HepG2 (cell line): Measurements from ENCODE around the gene ZMYND8. TPM values are rescaled to one million over a fixed set of nuclear protein-coding genes. Genes with fewer than 3 reads are reported as not detected.

Experiments
- ARHGAP35 ChIP-seq: sonication (generic); formaldehyde crosslinking; IDR thresholded peaks from 2 replicates; pipeline ENCODE4 v1.9.0; 2022; ENCODE audit warnings: mild to moderate bottlenecking, inconsistent platforms, moderate library complexity, missing genetic modification reagents, borderline replicate concordance
- ATF4 ChIP-seq, 2 experiments: fragments of 450-650 bp in 1 of 2; sonication (generic) in 1 of 2; formaldehyde crosslinking; IDR thresholded peaks; 2 replicates each; pipeline versions ENCODE4 v1.5.0 to v1.8.0; 2020 to 2022; ENCODE audit warnings: mild to moderate bottlenecking in 1 of 2, missing genetic modification reagents in 1 of 2
- CHCHD3 ChIP-seq: sonication (generic); formaldehyde crosslinking; IDR thresholded peaks from 2 replicates; pipeline ENCODE4 v1.8.0; 2022; ENCODE audit warnings: mild to moderate bottlenecking, missing genetic modification reagents, moderate library complexity
- GPN1 ChIP-seq: sonication (generic); formaldehyde crosslinking; IDR thresholded peaks from 2 replicates; pipeline ENCODE4 v1.5.1; 2020; ENCODE audit warnings: missing genetic modification reagents, borderline replicate concordance
- HMGA1 ChIP-seq: sonication (generic); formaldehyde crosslinking; conservative IDR thresholded peaks from 2 replicates; pipeline ENCODE4 v1.4.0; 2020; ENCODE audit warnings: missing genetic modification reagents
- JUND ChIP-seq: sonication (generic); formaldehyde crosslinking; IDR thresholded peaks from 2 replicates; pipeline ENCODE4 v1.8.0; 2022; ENCODE audit warnings: mild to moderate bottlenecking, missing genetic modification reagents
- KIAA2018 ChIP-seq: sonication (generic); formaldehyde crosslinking; IDR thresholded peaks from 2 replicates; pipeline ENCODE4 v1.5.0; 2020; ENCODE audit warnings: mild to moderate bottlenecking, missing genetic modification reagents, borderline replicate concordance
- NR2C2 ChIP-seq: sonication (generic); formaldehyde crosslinking; IDR thresholded peaks from 2 replicates; pipeline ENCODE4 v1.4.0; 2020; ENCODE audit warnings: missing genetic modification reagents, mild to moderate bottlenecking, moderate library complexity, borderline replicate concordance
- PRMT3 ChIP-seq: sonication (generic); formaldehyde crosslinking; IDR thresholded peaks from 2 replicates; pipeline ENCODE4 v1.8.1; 2022; ENCODE audit warnings: low read depth, mild to moderate bottlenecking, moderate library complexity, missing genetic modification reagents, borderline replicate concordance
- SP1 ChIP-seq, 2 experiments: fragments of 450-650 bp in 1 of 2; sonication (generic) in 1 of 2; formaldehyde crosslinking in 1 of 2; IDR thresholded peaks; 2 replicates each; pipeline versions ENCODE4 v1.4.0 to v1.6.1; 2016 to 2020; ENCODE audit warnings: missing genetic modification reagents in 1 of 2
- ZBTB2 ChIP-seq: sonication (generic); formaldehyde crosslinking; IDR thresholded peaks from 2 replicates; pipeline ENCODE4 v1.8.0; 2022; ENCODE audit warnings: low read depth, missing genetic modification reagents
- ZFP62 ChIP-seq: sonication (generic); formaldehyde crosslinking; IDR thresholded peaks from 2 replicates; pipeline ENCODE4 v1.4.0; 2020; ENCODE audit warnings: missing genetic modification reagents
- ZNF12 ChIP-seq: sonication (generic); formaldehyde crosslinking; IDR thresholded peaks from 2 replicates; pipeline ENCODE4 v1.5.0; 2020; ENCODE audit warnings: missing genetic modification reagents
- ZNF256 ChIP-seq: sonication (generic); formaldehyde crosslinking; conservative IDR thresholded peaks from 2 replicates; pipeline ENCODE4 v1.4.0; 2020; ENCODE audit warnings: missing genetic modification reagents
- ZNF816 ChIP-seq: sonication (generic); formaldehyde crosslinking; IDR thresholded peaks from 2 replicates; pipeline ENCODE4 v1.8.0; 2022; ENCODE audit warnings: missing genetic modification reagents, mild to moderate bottlenecking, borderline replicate concordance
- ZNF850 ChIP-seq: sonication (generic); formaldehyde crosslinking; conservative IDR thresholded peaks from 2 replicates; pipeline ENCODE4 v1.9.0; 2021; ENCODE audit warnings: mild to moderate bottlenecking, missing genetic modification reagents
- polyA plus RNA-seq, 8 experiments: library from polyadenylated mRNA; depleted of rRNA in 3 of 8; stranded (reverse) in 7 of 8; unstranded in 1 of 8; fragments of >200 nt; fragmentation: Illumina TruSeq in 4 of 8; extraction: Trizol in 4 of 8; gene quantifications; 2 replicates each; pipeline versions ENCODE4 v1.2.1 to v1.2.3, GENCODE V29; 2011 to 2016; ENCODE audit warnings: low read depth in 4 of 8, missing spikeins in 1 of 8, mixed read lengths in 1 of 8; ENCODE audit not compliant: insufficient read depth in 1 of 8
- total RNA-seq, 5 experiments: library from RNA; depleted of rRNA; stranded (reverse); fragments of >200 nt; fragmentation: Illumina TruSeq; extraction: Trizol; gene quantifications; 2 replicates each; pipeline ENCODE4 v1.2.3, GENCODE V29; 2016; ENCODE audit warnings: low read depth in 1 of 5

Gene ZMYND8
- total and polyA plus RNA-seq, 2 of the 13 experiments (the other 11 are each of a cell fraction or from before 2014, with no cell fraction given), result 53.9 to 84.7 TPM

GRCh38 chr20:47318027-47318585, 38.4 kb downstream of the ZMYND8 start (continued):
- no peak for TF ChIP-seq SP1 (IDR thresholded peaks at IDR 0.05)
- no peak; the same call in 1 of the 2 replicates for TF ChIP-seq SP1 (CRISPR knock-in tag; IDR thresholded peaks at IDR 0.05)
- TF ChIP-seq ZNF850 (CRISPR knock-in tag), result no peak
- no peak for TF ChIP-seq CHCHD3
- 0 out of 2 replicates have a peak, but pooled peaks have one; percentile 56 for TF ChIP-seq ZBTB2
- TF ChIP-seq ZFP62 (CRISPR knock-in tag), result no peak
- no peak for TF ChIP-seq JUND
- peak; percentile 74 for TF ChIP-seq NR2C2 (CRISPR knock-in tag)
- no peak for TF ChIP-seq KIAA2018
- TF ChIP-seq HMGA1 (CRISPR knock-in tag), result no peak
- TF ChIP-seq ZNF12 (CRISPR knock-in tag), result peak; percentile 51; the same call in 1 of the 2 replicates
- TF ChIP-seq ARHGAP35 (CRISPR knock-in tag), result no peak
- peak; percentile 84; the same call in 1 of the 2 replicates for TF ChIP-seq ZNF816 (CRISPR knock-in tag)
- TF ChIP-seq ZNF256, result no peak; the same call in 1 of the 2 replicates
- TF ChIP-seq PRMT3 (CRISPR knock-in tag), result 0 out of 2 replicates have a peak, but pooled peaks have one; percentile 32
- no peak for TF ChIP-seq GPN1 (CRISPR knock-in tag)
- peak in 1 of 2 experiments; percentile 96; a peak in 2 of 4 replicates for TF ChIP-seq ATF4 (CRISPR knock-in tag; IDR thresholded peaks at IDR 0.05)
